GM18507 (cell line): ENCODE results near the gene XPO6.

Experiments used
- DNase-seq: peaks from one replicate; pipeline ENCODE4 v3.0.0; 2011; ENCODE audit warnings: low read depth; ENCODE audit not compliant: insufficient read length; ENCODE audit errors: extremely low spot score
- FAIRE-seq: peaks from 2 replicates; lab custom pipeline; 2011; peaks lifted over from hg19 to GRCh38; lab: Jason Lieb, UNC

XPO6 gene

GRCh38 chr16:28052274-28053128 lies 159.3 kb downstream of the XPO6 start:
- FAIRE-seq = no peak
- no peak for DNase-seq

- FAIRE-seq = no peak
- DNase-seq = no peak
Observed at GRCh38 chr16:28051486-28051885, 160.3 kb downstream of the XPO6 start.
